Glomerular visceral epithelial cell (primary cell): Measurements from ENCODE around the gene CD74.

Experiments used
- DNase-seq: peaks from one replicate; pipeline ENCODE4 v3.0.0-alpha.2; 2016; ENCODE audit errors: extremely low spot score

The CD74 gene

DNA sequence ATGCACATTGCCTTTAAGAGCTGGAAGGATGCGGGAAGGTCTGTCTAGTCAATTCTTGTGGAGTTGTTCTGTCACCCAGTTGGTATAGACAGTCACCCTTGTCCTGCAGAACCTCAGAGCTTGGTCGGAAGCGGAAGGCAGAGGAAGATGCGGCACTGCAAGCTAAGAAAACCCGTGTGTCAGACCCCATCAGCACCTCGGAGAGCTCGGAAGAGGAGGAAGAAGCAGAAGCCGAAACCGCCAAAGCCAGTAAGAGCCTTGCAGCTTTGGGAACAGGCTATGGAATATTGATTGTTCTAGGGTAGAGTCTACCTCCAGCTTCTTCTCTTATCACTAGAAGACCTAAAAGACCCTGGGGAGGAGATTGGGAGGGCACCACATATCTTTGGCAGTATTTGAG, 48.7 kb downstream of the CD74 start:
- no peak for DNase-seq

DNA sequence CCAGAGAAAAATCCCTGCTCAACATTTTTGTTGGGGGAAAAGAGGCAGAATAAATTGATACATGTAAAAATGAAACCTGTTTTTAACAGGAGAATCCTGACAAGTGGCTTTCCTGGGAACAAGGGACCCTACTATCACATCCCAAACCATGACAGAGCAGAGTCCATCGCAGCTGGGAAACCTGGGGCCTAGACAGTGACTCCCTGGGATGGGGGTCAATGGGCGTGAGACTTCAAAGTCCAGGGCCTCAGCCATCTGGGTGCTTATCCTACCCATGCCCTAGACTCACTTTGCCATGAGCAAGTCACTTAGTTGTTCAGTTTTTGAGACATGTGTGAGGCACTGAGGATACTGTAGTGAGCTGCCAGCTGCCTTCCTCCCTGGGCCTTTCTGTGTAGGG, 49.5 kb downstream of the CD74 start:
- no peak for DNase-seq

GRCh38 chr5:150361301-150361700, 51.4 kb downstream of the CD74 start:
- no peak for DNase-seq

- peak; percentile 65 for DNase-seq
Observed at GRCh38 chr5:150358261-150359095, 54.2 kb downstream of the CD74 start.

DNA sequence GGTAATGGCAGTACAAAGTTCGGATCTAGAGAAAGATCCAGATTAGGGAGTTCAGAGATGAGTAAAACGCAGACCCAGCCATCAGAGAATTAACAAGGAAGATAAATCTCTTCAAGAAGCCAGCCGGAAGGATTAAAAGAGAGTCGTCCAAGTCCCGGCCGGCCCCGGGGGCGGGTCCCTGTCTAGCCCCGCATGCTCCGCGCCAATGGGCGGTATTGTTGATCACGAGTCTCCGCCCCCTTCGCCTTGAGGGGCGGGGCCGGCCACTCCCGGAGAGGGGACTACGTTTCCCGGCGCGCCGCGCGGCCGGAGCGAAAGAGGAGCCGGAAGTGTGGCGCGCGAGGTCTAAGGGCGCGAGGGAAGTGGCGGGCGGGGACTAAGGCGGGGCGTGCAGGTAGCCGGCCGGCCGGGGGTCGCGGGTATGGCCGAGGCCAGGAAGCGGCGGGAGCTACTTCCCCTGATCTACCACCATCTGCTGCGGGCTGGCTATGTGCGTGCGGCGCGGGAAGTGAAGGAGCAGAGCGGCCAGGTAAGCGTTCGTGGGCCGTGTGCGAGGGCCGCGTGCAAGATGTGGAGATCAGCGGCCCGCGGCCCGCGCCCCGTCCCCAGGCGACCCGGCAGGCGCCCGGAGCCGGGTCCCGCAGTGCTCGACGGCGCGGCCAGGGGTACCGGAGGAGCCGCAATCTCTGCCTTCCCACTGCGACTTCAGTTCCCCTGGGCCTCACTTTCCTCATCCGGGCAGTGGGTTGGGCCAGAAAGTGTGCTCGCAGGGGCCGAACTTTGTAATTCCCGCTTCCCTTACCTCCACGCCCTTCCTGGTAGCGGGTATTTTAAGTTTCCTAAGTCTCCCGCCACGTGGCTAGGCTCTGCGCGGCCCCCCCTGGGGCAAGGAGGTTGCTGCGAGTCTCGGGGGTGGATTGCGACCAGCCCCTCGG, 55.1 kb downstream of the CD74 start, which contains the start of gene TCOF1:
TSS of gene TCOF1 (plus strand) at position 372 of the 935 bp plus-strand sequence. CDS start at position 422, 50 bp downstream.
- DNase-seq: peak; percentile 98

DNA sequence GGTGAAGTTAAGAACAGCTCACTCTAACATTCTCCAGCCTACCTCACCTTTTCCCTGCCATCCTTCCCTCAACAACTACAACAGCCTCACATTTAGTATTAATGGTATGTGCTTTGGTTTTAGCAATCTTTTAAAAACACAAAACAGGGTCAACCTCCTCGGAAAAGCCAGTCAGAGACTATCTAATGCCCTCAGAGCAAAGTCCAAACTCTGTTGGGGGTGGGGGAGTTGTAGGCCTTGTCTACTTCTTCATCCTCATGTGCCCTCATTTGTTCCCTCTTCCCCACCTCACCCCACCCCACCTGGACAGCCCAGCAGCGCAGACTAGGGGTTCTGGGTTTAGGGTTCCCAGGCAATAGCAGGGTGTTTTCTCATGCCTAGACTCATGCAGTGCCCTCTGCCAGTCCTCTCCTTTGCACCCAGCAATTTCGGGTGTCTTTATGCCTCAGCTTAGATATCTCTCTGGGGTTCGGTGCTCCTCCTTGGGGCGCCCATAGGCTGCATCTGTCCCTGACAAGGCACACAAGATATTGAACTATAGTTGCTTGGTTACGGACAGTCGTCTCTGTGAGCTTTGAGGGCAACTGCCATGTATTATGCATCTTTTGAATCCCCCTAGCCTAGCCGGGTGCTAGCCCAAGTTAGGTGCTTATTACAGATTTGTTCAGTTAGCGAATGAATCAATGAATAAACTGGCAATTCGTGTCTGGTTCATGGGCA, 56.0 kb downstream of the CD74 start:
- DNase-seq: no peak

- DNase-seq: no peak
Observed at GRCh38 chr5:150355791-150356190, 56.9 kb downstream of the CD74 start.

GRCh38 chr5:150353032-150353675, 59.6 kb downstream of the CD74 start:
- no peak for DNase-seq

DNA sequence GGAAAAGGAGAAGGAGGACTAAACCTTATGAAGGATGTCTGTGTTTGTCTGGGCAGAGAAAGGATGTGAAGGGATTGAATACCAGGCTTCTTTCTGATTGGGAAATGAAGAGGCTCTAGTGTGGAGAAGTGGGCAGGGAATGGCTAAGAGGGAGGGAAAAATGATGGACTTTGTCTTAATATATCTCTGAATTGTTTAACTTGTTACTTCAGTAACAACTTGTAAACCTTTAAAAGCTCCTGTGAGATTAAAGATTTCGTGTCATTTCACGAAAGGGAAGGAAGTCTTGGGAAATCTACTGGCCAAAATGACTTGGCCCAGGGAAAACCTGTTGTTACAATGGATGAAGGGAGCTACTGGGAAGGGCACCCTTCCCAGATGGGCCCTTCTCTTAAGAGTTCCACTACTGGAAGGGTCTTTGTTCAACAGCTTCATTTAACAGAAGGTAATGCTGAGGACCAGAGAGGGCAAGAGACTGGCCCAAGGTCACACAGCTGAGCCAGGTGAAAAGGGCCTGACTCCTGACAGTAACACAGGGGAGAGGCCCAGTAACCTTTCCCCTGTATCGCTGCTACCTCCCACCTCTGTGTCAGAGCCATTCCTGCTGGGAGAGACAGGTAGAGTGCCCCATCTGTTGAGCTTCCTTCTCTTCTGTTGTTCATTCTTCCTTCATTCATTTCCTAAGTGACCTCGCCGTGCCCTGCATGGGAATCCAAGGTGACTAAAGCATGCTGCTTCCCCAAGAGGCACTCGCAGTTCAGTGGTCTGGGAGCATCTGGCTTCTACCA, 60.3 kb downstream of the CD74 start:
- peak; percentile 25 for DNase-seq
